VCaP (cell line): ENCODE data around the gene TMEM87A.

Experiments used
- H3K27ac ChIP-seq: fragments of 450-650 bp; 2 replicates; pipeline ENCODE4 v1.5.1; 2017
- TF ChIP-seq, protein P1 (sequence below): fragments of 450-650 bp; conservative IDR thresholded peaks from 2 replicates; pipeline ENCODE4 v1.5.1; 2017; ENCODE audit warnings: mild to moderate bottlenecking, moderate library complexity

TMEM87A gene

DNA sequence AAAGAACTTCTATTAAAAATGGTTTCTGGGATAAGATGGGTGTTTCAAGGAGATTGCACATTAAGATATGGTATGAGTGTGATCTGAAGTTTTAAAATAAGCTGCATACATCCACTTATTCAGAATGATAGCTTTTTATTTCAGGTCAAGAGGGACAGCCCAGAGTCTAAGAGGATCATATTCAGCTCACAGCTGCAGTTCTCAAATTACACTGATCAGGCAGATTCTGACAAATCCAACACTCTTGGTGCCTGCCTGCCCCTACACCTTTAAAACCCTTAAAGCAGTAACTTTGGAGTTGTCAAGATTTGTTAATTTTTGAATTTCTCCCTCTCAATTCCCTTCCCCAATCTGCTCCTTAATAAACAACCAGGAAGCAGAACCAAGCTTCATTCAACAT lies 9.1 kb upstream of the TMEM87A start:
- no peak overlapping the region for H3K27ac ChIP-seq
- TF ChIP-seq, protein P1, sequence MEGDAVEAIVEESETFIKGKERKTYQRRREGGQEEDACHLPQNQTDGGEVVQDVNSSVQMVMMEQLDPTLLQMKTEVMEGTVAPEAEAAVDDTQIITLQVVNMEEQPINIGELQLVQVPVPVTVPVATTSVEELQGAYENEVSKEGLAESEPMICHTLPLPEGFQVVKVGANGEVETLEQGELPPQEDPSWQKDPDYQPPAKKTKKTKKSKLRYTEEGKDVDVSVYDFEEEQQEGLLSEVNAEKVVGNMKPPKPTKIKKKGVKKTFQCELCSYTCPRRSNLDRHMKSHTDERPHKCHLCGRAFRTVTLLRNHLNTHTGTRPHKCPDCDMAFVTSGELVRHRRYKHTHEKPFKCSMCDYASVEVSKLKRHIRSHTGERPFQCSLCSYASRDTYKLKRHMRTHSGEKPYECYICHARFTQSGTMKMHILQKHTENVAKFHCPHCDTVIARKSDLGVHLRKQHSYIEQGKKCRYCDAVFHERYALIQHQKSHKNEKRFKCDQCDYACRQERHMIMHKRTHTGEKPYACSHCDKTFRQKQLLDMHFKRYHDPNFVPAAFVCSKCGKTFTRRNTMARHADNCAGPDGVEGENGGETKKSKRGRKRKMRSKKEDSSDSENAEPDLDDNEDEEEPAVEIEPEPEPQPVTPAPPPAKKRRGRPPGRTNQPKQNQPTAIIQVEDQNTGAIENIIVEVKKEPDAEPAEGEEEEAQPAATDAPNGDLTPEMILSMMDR, result no peak

DNA sequence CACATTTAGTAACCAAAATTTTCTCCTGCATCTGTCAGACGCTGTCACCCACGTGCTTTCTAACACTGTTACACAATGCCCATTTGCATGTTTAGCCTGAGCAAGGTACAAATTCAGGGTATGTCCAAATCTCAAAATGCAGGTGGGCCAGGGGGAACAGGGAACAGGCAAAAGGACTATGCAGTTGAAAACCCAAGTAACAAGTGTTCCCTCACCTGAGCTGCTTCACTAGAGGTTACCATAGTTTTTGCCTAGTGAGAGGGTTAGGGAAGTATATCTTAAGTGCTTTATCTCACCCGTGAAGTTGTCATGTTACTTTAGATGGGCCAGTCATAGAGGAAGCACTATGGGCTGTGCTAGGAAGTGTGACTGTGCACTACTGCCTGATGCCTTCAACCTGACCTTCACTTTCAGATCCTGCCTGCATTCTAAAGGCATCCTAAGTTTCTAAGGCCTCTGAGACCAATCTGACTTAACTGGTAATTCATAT lies 6.0 kb upstream of the TMEM87A start:
- H3K27ac ChIP-seq, result no peak overlapping the region
- TF ChIP-seq, protein P1, result no peak

- H3K27ac ChIP-seq, result no peak overlapping the region
- TF ChIP-seq, protein P1, result no peak
Observed at GRCh38 chr15:42276762-42277161, 3.5 kb upstream of the TMEM87A start.

- TF ChIP-seq, protein P1, result no peak
- peak overlapping the region; percentile 98 for H3K27ac ChIP-seq
Observed at GRCh38 chr15:42275780-42276391, 2.7 kb upstream of the TMEM87A start.

- TF ChIP-seq, protein P1, result no peak
Observed at GRCh38 chr15:42274702-42274989, 1.4 kb upstream of the TMEM87A start.

DNA sequence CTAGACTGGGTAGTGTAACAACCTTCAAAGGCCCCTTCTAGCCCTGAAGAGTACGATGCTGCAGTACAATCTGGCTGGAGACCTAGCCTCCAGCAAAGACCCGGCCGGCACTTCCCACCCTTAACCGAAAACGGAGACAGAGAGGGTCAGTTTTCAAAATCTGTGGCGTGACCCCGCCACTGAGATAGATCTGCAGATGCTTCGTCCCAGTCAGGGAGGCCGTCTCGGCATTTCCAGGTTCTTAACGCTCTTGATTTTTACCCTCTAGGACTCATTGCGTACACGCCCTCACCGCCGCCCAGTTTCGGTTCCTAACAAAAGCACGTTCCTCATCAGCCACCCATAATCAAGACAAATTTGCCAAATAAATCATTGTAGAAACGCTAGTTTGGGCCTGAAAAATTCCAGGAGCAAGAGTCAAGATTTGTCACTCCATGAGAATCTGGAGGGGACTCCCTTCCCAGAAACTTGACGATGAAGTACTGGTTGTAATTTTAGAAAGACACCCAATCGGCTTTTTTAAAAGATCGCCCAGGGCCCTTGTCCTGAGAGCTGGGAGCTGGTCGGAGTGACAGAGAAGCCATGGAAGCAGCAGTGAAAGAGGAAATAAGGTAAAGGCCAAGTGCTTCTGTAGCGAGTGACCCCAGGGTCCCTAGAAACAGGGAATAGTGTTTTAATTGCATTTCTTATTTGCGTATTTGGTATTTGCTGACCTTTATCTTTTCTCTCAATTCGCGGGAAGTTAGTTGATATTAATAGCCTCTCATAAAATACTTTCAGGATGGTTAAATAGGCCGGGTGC lies 868 bp upstream of the TMEM87A start:
- peak overlapping the region; percentile 98 for H3K27ac ChIP-seq
- TF ChIP-seq, protein P1, result no peak

More at GRCh38 chr15:42274702-42274989, 1.4 kb upstream of the TMEM87A start:
- H3K27ac ChIP-seq, result peak overlapping the region; percentile 98

DNA sequence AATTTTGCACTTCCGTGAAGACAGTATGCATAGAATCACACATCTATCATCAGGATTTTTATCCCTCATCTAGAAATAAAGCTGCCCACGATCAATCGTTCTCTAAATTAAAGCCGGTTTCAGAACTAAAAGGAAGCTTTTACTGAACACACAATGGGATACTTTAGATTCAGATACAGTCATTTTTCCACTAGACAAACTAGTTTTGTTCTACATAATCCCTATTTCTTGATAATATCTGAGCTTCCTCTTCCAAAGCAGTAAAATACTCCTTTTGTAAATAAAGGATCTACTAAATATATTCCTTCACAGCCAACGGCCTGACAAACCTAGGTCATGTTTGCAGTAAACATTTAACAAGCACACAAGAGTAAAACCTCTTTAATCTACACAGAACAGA lies 2.2 kb downstream of the TMEM87A start:
- peak overlapping the region; percentile 98 for H3K27ac ChIP-seq
- TF ChIP-seq, protein P1, result no peak
